Stimulated activated CD8-positive, alpha-beta memory T cell treated with anti-CD3 and anti-CD28 coated beads, Interleukin-15, amount 100 ng/mL, for 1 hour (primary cell): ENCODE measurements around the gene SPACA7.

ENCODE experiments used
- DNase-seq: peaks from one replicate; pipeline ENCODE4 v3.0.0-alpha.2; 2020; ENCODE audit warnings: low read depth

The SPACA7 gene

DNA sequence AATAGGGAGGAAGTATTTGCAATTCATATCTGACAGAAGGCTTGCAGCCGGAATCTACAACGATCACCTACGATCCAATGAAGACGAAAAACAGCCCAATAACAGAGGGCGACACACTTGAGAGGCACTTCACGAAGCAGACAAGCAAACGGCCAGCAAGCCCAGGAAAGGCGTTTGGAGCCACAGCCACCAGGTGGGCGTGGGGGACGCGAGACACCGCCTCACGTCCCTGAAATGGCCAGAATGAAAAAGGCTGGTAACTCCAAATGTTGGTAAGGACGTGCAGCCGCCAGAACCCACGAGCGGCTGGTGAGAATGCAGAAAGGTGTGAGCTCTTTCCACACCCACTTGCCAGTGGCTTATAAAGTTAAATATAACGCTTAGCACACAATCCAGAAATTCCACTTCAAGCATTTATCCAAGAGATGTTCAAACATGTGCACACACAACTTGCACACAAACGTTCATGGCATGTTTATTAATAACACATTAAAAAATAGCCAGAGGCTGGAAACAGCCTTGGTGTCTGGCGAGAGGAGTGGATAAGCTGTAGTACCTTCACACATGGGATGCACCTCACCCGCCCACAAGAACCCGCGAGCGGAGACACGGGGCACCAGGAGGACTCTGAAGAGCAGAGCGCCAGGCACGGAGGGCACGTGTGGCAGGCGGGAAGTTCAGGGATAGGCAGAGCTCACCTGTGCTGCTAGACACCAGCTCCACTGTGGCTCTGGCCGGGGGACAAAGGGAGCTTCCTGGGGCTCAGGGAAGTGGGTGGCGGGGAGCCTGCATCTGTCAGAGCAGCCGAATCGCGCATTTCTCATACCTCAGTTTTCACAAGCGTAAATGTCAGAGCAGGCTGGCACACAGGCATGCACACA, 89.3 kb downstream of the SPACA7 start:
- DNase-seq = no peak

DNA sequence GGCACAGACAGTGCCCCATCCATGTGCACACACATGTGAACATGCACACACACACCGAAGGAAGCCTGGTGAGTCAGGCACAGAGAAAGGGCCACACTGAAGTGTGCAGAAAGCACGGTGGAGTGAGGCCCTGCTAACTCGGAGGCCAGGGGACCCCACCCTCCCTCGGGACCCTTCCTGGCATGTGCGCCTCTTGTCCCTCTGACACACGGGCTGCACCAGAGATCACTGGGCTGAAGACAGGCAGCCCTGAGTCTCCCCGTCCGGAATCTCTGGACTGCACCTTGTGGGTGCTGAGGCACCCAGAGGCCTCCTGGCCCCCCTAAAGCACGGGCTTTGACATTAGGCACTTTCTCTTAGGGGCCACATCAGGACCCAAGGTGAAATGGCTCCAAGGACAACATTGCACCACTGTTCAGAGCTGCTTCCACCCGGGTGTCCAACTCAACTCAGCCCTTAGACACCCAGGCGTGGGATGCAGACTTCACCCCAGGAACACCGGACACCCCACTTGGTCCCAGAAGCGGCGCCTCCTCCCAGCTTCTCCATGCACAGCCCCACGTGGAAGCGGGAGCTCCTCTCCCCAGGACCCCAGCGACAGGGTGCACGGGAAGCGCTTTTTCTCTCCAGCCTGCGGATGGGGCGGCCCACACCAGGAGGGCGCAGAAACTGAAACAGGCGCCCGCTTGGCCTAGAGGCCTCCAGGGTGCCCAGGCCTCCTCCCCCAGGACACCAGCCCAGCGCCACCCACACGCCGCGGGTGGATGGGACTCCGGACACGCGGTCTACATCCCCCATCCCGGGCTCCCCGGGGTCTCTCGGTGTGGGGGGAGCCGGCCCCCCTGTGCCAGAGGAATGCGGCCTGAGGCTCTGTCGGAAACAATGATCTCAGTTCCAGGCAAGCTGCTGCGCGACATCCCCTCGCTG, 90.2 kb downstream of the SPACA7 start:
- no peak for DNase-seq

DNA sequence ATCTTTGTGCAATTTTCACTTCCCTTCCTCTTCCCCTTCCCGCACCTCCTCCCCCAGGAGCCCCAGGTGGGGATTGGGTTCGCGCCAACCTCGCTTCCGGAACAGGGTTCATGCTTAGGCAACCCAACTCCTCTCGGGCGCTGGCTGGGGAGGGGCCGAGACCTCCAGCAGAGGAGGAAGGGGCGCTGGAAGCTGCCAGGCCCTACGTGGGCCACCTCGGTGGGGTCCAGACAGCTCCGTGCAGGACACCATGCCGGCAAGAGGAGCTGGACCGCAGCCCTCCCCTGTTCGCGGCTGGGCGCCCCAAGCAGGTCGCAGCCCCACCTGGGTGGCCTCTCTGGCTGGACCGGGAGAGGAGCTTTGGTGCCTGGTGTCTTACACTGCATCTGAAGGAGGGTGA, 91.1 kb downstream of the SPACA7 start:
- DNase-seq = no peak

DNA sequence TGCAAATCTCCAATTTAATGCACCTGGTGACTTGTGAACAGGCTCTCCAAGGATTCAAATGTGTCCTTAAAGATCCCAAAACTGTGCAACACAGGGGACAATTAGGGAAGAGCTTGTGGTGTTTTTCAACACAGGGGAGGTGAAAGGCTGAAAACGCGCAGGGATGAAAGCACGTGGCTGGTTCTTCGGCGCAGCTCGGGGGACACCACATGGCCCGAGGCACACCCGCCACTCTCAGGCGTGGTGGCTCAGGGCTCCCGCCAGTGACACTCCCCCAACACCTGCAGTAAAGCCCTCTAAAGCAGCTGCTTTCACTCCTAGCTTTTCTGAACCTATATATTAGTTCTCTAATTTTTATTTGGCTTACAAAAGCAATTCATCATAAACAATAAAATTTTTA, 91.9 kb downstream of the SPACA7 start:
- DNase-seq = no peak

DNA sequence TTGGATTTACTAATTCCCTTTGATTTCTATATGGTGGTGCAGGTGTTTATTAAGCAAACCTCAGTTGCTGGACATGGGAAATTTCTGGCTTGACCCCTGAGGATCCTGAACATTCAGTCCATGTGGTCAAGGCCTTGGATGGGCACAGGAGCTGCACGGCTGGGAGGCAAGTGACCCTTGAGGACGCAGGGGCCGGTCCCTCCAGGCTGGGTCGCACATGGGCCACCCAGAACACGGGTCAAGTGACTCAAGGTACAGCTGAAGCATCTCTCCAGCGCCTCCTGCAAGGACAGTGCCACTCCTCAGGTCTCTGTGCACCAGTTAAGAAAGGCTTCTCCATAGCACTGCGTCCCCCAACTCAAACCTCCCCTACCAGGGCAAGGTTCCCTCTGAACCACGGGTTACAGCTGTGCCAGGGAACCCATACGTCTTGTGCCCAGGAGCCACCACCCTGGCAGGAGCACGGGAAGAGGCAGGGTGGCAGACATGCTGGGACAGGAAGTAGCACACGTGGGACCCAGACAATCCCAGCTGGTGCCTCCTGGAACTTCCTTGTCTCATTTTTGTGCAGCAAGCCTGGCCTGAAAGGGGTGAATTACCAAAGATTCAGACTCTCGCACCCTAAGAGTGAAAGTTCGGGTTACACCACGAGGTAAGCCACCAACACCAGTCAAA, 93.1 kb downstream of the SPACA7 start:
- DNase-seq = no peak

DNA sequence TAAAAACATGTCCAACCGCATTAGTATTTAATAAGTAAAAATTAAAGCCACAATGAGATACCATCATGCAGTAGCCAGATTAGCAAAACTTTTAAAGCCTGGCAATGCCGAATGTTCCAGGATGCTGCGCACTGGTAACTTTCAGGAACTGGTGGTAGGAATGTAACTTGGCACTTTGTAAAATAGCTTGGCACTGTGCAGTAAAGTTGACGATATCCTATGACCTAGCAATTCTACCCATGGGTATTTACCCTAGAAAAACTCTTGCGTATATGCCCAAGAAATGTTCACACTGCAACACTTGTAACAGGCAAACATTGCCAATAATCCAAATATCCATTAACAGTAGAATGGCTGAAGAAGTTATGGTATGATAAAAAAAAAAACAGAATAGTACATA, 97.7 kb downstream of the SPACA7 start:
- DNase-seq = no peak

DNA sequence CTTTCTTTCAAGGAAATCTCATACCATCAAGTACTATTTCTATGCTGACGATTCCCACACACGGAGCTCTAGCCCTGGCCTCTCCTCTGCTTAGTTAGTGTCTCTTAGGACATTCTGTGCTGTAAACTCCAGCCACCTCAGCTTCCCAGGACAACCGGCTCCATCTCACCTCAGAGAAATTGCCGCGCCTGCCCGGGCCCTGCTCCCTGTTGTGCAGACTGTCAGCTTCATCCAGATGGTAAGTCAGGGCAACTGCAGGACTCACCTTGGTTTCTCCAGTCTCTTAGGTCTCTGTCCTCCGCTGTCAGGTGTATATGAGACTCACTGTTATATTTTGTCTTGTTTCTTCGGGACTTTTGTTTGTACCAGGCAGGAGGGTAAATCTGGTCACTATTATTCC, 98.7 kb downstream of the SPACA7 start:
- no peak for DNase-seq

DNA sequence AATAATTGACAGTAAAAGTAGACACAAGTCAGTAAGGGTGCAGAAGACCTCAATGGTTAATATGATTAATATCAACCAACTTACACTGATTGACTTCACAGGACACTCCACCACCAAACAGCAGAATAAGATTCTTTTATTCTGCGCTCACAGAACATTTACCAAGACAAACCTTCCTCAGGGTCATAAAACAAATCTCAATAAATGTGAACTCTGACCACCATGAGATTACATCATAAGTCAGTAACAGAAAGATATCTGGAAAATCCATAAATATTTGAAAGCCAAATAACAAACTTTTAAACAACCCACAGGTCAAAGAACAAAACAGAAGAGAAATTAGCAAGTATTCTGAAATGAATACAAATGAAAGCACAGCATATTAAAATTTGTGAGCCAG, 99.7 kb downstream of the SPACA7 start:
- no peak for DNase-seq

DNA sequence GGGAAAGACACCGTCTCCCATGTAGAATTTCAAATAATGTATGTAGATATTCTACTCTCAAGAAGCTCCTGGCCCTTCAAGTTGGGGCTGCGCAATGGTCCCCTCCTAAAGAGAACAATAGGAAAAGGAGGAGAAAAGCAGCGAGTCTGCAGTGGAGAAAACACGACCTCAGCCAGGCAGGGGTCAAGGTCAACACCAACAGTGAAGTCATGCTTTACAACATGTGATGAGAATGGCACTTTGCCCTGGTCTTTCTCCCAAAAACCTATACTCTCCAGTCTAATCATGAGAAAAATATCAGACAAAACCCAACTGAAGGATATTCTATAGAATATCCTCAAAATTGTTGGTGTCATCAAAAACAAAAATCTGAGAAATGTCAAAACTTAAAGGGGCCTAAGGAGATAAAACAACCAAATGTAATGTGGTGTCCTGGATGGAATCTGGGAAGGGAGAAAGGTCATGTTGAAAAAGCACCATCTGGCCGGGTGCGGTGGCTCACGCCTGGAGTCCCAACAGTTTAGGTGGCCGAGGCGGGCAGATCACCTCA, 101.0 kb downstream of the SPACA7 start:
- no peak for DNase-seq

DNA sequence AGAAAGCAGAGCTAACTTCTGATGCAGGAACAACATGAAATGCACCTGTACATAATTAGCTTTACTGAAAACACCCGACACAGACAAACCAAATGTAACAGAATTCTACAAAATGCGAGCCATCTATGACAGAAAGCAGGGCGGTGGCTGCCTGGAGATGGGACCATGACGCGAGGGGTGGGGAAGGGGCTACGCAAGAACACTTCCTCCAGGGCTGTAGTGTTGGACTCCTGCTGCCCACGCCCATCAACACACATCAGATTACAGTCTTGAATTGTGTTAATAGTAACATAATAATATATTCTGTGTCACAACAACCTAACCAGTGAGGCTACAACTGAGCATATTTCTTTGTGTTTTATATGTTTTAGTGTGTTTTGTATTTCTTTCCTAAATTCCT, 103.2 kb downstream of the SPACA7 start:
- DNase-seq = no peak

DNA sequence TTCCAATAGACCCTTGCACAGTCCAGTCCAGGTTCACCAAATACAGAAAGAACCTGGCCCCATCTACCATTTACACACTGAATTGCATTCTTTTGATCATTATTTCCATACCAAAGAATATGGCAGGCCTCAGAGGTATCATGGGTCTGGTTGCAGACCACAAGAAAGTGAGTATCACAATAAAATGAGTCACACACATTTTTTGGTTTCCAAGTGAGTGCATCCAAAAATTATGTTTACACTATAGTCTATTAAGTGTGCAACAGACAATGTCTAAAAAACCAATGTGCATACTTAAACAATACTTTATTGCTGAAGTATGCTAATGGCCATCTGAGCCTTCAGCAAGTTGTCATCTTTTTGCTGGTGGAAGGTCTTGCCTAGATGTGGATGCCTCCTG, 105.3 kb downstream of the SPACA7 start:
- no peak for DNase-seq

DNA sequence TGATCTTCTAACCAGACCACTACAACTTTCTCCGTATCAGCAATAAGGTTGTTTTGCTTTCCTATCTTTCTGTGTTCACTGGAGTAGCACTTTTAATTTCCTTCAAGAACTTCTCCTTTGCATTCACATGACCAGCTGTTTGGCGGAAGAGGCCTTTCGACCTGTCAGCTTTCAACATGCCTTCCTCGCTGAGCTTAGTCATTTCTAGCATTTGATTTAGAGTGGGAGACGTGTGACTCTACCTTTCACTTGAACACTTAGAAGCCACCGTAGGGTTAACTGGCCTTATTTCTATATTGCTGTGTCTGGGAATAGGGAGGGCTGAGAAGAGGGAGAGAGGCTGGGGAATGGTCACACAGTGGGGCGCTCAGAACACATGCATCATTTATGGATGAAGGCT, 107.1 kb downstream of the SPACA7 start:
- no peak for DNase-seq
